UCSD-AML1 (cell line): ENCODE measurements around the gene MED22.
"Not testable (repeated sequence)": the region's sequence is repeated elsewhere in the genome, so short reads cannot be mapped to it uniquely, and the experiment has no call there.

Experiments
- DNase-seq: peaks from one replicate; lab custom pipeline; 2025; ENCODE audit not compliant: unreplicated experiment; lab: John Stamatoyannopoulos, UW

MED22 gene

GRCh38 chr9:133307301-133307700 lies 40.6 kb downstream of the MED22 start:
- no peak for DNase-seq

GRCh38 chr9:133306242-133307204 lies 41.4 kb downstream of the MED22 start:
- no peak for DNase-seq

DNA sequence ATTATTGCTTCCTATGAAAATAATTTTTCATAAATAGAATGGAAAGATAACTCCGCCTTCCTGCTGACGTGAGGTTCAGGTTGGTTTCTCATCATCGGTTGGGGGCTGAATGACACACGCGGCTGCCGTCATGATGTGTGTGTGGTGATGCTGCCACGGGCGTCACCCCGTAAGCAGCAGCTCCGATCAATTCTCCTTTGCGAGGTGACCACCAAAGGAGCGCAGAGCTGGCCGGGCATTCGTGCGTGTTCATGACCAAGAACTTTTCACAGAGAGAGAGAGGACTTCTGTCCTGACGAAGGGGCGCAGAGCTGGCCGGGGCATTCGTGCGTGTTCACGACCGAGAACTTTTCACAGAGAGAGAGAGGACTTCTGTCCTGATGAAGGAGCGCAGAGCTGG lies 42.2 kb downstream of the MED22 start:
- no peak for DNase-seq

DNA sequence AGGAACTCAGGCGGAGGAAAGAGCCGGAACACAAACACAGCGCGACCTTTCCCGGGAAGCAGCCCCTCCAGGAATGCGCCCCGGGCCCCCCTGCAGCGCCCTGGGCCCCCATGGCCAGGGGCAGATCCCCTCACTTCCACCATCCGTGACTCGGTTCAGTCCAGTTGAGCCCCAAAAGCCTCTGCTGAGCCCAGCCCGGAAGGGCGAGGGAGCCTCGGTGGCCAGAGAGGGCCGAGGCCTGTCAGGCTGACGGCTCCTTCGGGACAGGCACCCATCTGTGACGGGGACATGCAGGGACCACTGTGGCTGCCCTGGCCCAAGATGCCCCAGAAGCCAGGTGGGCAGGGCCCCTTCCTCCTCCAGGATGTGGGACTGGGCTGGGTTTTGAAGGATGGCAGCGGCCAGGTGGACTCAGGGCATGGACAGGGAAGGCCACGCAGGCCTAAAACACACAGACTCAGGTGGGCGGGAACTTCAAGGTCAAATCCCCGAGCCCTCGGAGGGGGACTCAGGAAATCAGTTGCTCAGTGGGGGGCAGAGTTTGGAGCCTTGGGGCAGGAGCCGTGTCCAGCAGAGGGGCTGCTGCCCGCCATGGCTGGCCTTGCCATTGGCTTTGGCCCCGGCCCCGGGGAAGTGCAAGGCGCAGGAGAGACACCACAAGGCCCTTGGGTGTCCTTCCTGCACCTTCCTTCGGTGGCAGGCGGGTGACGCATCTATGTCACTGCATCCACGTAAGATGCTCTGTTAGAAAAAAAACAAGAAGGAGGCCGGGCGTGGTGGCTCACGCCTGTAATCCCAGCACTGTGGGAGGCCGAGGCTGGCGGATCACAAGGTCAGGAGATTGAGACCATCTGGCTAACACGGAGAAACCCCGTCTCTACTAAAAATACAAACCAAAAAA lies 43.2 kb downstream of the MED22 start:
- DNase-seq: no peak

- no peak for DNase-seq
These were observed 43.8 kb downstream of the MED22 start for GRCh38 chr9:133304158-133304470.

DNA sequence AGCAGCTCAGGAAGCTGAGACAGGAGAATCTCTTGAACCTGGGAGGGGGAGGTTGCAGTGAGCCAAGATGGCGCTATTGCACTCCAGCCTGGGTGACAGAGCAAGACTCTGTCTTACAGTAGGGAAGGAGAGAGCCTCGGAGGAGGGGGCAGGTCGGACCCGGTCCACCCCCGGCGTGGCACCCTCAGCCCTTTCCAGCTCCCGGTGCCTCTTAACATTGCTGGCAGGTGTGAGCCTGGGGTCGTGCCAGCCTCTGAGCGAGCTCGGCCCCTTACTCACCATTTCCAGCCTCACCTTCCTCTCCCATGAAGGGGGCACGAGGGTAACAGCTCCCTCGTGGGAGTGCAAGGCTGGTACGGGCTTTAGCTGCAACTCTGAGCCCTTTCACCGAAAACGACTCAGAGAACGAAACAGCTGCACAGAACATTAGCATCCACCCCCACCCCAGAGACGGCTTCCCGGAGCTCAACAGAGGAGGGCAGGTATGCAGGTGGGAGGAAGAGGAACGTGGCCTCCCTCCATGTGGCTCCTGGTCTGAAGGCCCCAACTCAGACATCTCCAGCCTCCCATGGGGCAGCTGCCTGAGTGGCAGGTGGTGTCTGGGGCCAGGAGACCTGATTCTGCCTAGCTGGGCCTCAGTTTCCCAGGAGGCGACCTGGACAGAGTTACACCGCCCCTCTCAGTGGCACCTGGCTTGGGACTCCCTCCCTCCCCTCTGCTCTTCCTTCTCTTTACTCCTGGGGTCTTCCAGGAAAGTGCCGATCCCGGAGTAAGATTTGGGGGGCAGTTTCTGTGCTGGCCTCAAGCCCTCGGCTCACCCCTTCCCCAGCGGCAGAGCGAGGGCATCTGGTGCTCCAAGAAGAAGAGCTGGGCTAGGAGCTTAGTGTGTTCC lies 44.4 kb downstream of the MED22 start:
- DNase-seq: no peak

DNA sequence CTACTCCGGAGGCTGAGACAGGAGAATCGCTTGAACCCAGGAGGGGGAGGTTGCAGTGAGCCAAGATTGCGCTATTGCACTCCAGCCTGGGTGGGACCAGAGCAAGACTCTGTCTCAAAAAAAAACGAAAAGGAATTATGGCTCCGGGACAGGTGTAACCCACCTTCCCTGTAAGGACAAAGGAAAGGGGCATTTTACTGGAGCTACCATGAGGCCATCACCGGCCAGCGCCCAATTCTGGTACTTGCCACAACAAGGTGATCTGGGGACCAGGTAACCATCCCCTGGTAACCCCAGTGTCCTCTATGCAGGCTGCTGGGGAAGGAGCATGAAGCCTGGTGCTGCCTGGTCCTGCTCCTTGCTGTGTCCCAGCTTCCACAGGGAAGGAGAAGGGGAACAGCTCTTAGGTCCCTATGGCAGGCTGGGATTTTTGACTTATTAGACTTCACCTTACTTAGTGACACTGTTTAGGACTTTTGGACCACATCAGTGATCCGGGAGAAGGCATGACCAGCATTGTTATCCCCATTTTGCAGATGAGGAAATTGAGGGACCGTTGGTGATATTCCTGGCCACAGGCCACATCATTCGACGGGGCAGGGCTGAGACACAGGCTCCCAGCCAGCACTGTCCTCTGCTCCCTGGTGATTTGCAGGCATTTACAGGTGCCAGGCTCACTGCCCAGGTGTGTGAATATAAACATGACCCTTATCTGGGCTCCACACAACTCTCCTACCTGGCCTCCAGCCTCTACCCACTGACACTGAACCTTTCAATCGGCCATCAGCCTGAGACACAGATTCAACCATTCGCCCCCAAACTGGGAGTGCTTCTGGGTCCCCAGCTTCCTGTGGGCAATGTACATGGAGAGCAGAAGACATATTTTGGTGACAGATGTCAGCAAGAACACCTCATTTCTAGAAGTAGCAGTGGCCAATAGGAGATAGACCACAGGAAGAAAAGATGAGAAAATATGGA lies 46.4 kb downstream of the MED22 start:
- no peak for DNase-seq

GRCh38 chr9:133299996-133300395 lies 47.9 kb downstream of the MED22 start:
- not testable (repeated sequence) for DNase-seq

DNA sequence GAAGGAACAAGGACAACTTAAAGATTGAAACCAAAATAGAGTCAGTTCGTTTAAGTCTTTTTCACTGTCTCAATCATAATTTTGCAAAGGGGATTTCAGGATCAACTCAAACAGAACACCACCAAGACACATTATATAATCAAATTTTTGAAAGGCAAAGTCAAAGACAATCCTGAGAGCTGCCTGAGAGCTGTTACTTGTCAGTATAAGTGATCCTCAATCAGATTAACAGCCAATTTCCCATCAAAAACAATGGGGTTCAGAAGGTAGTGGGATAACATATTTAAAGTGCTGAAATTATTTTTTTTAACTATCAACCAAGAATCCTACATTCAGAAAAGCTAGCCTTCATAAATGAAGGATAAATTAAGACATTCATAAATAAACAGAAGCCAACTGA lies 53.7 kb downstream of the MED22 start:
- no peak for DNase-seq

GRCh38 chr9:133290751-133291302 lies 57.1 kb downstream of the MED22 start:
- DNase-seq: no peak
